ENCODE results near the gene VAV2. TPM values are rescaled to one million over a fixed set of nuclear protein-coding genes. Genes with fewer than 3 reads are reported as not detected.
"Not testable (repeated sequence)": the region's sequence is repeated elsewhere in the genome, so short reads cannot be mapped to it uniquely, and the experiment has no call there.

VAV2 gene
- total RNA-seq, 1 donor from 2014 or later, result 47.0 TPM

DNA sequence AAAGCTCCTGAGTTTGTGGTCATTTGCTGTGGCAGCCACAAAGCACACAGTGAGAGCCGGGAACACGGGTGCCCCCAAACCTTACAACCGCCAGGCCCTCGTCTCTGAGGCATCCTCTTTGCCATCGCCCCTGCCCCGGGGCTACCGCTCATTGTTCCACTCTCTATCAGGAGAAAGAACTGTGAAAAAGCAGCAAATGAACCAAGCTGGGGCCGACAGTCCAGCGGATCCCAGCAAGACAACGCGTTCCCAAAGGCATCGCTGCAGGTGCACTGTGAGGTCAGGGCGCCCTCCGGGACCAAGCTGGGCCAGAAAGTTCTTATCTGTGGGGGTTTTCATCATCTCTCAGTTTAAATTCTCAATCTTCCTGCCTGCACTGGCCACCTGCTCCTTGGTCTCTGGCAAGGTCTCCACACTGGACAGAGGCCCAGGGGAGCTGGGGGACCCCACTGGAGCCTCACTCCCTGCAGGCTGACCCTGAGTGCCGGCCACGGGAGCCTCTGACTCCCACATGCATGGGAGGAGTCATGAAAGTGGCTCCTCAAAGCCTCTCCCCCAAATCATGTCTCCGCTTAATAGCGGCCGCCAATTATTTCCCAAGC, 32.1 kb downstream of the VAV2 start:
- Mint-ChIP-seq H3K27ac (ENCODE audit: unreplicated experiment) (peak overlapping the region; percentile 72), H3K4me3 (peak overlapping the region; percentile 60), H3K27me3 (ENCODE audit: low read depth) (no peaks in the 10 kb centered on the region), H3K4me1 (peaks cover 62% of the 10 kb centered on the region), H3K9me3 (peaks cover 6% of the 10 kb centered on the region), H3K36me3 (ENCODE audit: low read depth) (peaks cover 9% of the 10 kb centered on the region)
- DNase-seq (ENCODE audit: low read depth, low spot score), result no peak
- TF ChIP-seq, protein P1, sequence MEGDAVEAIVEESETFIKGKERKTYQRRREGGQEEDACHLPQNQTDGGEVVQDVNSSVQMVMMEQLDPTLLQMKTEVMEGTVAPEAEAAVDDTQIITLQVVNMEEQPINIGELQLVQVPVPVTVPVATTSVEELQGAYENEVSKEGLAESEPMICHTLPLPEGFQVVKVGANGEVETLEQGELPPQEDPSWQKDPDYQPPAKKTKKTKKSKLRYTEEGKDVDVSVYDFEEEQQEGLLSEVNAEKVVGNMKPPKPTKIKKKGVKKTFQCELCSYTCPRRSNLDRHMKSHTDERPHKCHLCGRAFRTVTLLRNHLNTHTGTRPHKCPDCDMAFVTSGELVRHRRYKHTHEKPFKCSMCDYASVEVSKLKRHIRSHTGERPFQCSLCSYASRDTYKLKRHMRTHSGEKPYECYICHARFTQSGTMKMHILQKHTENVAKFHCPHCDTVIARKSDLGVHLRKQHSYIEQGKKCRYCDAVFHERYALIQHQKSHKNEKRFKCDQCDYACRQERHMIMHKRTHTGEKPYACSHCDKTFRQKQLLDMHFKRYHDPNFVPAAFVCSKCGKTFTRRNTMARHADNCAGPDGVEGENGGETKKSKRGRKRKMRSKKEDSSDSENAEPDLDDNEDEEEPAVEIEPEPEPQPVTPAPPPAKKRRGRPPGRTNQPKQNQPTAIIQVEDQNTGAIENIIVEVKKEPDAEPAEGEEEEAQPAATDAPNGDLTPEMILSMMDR (conservative IDR thresholded peaks at IDR 0.05), result no peak

DNA sequence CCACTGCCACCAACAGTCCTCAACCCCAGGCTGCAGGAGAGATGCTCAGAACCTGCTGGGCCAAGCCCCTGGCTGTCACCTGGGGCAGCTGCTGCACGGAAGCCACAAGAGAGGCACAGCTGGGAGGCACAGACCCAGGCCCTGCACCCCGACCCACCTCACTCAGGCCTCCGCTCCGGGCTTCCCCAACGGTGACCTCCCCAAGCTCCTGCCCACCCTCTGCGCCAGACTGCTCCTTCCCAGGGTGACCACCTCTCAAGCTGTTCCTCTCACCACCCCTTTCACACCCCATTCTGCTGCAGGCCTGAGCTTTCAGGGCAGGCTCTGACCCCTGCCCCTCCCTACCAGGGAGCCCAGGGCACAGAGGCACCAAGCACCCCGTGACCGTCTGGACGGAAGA, 33.0 kb downstream of the VAV2 start:
- no peaks in the 10 kb centered on the region for H3K27me3 Mint-ChIP-seq (ENCODE audit: low read depth)
- TF ChIP-seq, protein P1 (conservative IDR thresholded peaks at IDR 0.05), result no peak
- H3K27ac Mint-ChIP-seq (ENCODE audit: unreplicated experiment), result peak overlapping the region; percentile 81
- peaks cover 2% of the 10 kb centered on the region for H3K9me3 Mint-ChIP-seq
- H3K4me3 Mint-ChIP-seq, result no peak overlapping the region
- peaks cover 5% of the 10 kb centered on the region for H3K36me3 Mint-ChIP-seq (ENCODE audit: low read depth)
- peaks cover 71% of the 10 kb centered on the region for H3K4me1 Mint-ChIP-seq
- DNase-seq (ENCODE audit: low read depth, low spot score), result no peak

DNA sequence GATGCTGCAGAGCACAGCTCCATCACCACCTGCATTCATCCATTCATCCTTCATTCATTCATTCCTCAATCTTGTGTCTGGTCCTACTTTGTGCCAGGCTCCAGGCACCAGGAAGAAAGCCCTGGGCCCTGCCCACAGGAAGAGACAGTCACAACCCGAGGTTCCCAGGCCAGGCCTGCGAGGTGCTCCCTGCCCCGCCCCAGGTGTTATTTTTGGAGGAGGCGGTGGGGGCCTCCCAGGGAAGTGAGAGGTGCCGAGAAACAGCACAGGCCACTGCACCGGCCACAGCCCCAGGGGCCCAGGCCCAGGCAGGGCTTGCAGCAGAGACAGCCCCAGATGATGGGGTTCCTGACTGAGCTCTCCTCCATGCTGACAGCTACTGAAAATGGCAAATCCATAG, 33.4 kb downstream of the VAV2 start:
- peaks cover 75% of the 10 kb centered on the region for H3K4me1 Mint-ChIP-seq
- H3K9me3 Mint-ChIP-seq, result peaks cover 2% of the 10 kb centered on the region

DNA sequence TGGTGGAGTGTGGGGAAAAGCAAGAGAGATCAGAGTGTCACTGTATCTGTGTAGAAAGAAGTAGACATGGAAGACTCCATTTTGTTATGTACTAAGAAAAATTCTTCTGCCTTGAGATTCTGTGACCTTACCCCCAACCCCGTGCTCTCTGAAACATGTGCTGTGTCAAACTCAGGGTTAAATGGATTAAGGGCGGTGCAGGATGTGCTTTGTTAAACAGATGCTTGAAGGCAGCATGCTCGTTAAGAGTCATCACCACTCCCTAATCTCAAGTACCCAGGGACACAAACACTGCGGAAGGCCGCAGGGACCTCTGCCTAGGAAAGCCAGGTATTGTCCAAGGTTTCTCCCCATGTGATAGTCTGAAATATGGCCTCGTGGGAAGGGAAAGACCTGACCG, 34.4 kb downstream of the VAV2 start:
- not testable (repeated sequence) for H3K27me3 Mint-ChIP-seq (ENCODE audit: low read depth); H3K36me3 Mint-ChIP-seq (ENCODE audit: low read depth); DNase-seq (ENCODE audit: low read depth, low spot score); H3K9me3 Mint-ChIP-seq
- Mint-ChIP-seq H3K4me1 (peaks cover 70% of the 10 kb centered on the region), H3K27ac (ENCODE audit: unreplicated experiment) (peak overlapping the region; percentile 57), H3K4me3 (peak overlapping the region; percentile 74)

More for the DNA sequence above, 33.4 kb downstream of the VAV2 start:
- TF ChIP-seq, protein P1 (conservative IDR thresholded peaks at IDR 0.05), result no peak
- Mint-ChIP-seq H3K36me3 (ENCODE audit: low read depth) (peaks cover 5% of the 10 kb centered on the region), H3K27ac (ENCODE audit: unreplicated experiment) (no peak overlapping the region), H3K4me3 (no peak overlapping the region), H3K27me3 (ENCODE audit: low read depth) (no peaks in the 10 kb centered on the region)
- no peak for DNase-seq (ENCODE audit: low read depth, low spot score)

DNA sequence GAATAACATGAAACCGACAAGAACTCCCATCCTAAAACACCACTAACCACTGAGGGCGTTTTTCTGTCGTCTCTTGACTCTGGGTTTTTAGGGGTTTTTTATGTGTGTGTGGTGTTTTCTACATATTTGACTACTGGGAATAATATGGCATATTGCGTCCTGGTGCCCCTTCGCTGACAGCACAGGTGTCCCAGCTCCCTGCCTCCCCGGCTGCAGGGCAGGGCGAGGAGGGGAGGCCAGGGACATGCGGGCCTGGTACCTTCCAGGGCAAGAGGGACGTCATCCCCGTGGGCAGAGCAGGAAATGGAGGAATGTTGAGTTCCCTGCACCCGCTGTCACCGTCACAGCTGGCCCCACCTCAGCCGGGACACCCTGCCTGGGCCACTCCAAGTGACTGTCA, 34.8 kb downstream of the VAV2 start:
- DNase-seq (ENCODE audit: low read depth, low spot score), result no peak
- Mint-ChIP-seq H3K27ac (ENCODE audit: unreplicated experiment) (peak overlapping the region; percentile 57), H3K4me1 (peaks cover 68% of the 10 kb centered on the region), H3K9me3 (no peaks in the 10 kb centered on the region), H3K36me3 (ENCODE audit: low read depth) (no peaks in the 10 kb centered on the region), H3K4me3 (peak overlapping the region; percentile 74), H3K27me3 (ENCODE audit: low read depth) (no peaks in the 10 kb centered on the region)
- TF ChIP-seq, protein P1 (conservative IDR thresholded peaks at IDR 0.05), result no peak

DNA sequence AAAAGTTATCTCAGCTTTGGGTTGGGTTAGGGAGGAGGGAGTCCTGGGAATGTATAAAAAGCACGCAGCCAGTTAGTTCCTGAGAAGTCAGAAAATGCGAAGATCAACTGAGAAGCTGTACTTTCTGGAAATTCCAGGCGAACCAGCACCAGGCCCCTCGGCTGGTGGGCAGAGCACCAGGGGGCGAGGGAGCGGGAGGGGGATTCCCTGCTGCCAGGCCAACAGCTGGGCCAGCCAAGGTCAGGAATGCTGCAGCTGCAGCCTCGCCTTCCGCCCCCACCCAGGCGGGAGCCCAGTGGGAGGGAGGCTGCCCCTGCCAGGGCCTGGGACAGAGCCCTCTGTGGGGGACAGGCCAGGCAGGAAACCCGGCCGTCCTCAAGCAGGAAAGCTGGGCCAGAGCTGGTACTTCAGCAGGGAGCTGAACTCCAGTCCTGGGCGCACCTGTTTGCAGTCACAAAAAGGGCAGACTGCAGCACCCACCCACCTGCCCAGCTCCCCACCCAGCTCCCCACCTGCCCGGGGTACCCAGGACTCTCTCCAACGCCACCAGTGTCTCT, 35.5 kb downstream of the VAV2 start:
- H3K4me3 Mint-ChIP-seq, result peak overlapping the region; percentile 80
- peak overlapping the region; percentile 94 for H3K27ac Mint-ChIP-seq (ENCODE audit: unreplicated experiment)
- peaks cover 67% of the 10 kb centered on the region for H3K4me1 Mint-ChIP-seq
- no peaks in the 10 kb centered on the region for H3K9me3 Mint-ChIP-seq
- no peak for DNase-seq (ENCODE audit: low read depth, low spot score)
- no peaks in the 10 kb centered on the region for H3K27me3 Mint-ChIP-seq (ENCODE audit: low read depth)
- no peaks in the 10 kb centered on the region for H3K36me3 Mint-ChIP-seq (ENCODE audit: low read depth)
- TF ChIP-seq, protein P1 (conservative IDR thresholded peaks at IDR 0.05), result no peak
